Osteoblast (primary cell): ENCODE data around the gene C21orf91. TPM values are rescaled to one million over a fixed set of nuclear protein-coding genes. Genes with fewer than 3 reads are reported as not detected.
A peak's percentile ranks its signal among the peaks of the same experiment; 100 is the strongest.

Source experiments
- DNase-seq: peaks from one replicate; pipeline ENCODE4 v3.0.0; 2011; ENCODE audit warnings: low spot score, mixed read lengths; ENCODE audit not compliant: insufficient read length; ENCODE audit errors: missing footprints
- H2AFZ ChIP-seq: 2 replicates; pipeline ENCODE4 v1.6.0; 2011; ENCODE audit warnings: mild to moderate bottlenecking, low read length
- H3K27ac ChIP-seq: 2 replicates; pipeline ENCODE4 v1.5.1; 2011; ENCODE audit warnings: mild to moderate bottlenecking, low read depth, low read length, moderate library complexity
- H3K27me3 ChIP-seq: 2 replicates; pipeline ENCODE4 v1.6.0; 2012; ENCODE audit warnings: mild to moderate bottlenecking, control low read depth, inconsistent platforms, low read length, moderate library complexity; ENCODE audit not compliant: insufficient read depth
- H3K36me3 ChIP-seq: 2 replicates; pipeline ENCODE4 v1.5.1; 2011; ENCODE audit warnings: mild to moderate bottlenecking, low read length, control low read depth, moderate library complexity; ENCODE audit not compliant: insufficient read depth
- H3K4me1 ChIP-seq: 2 replicates; pipeline ENCODE4 v1.5.1; 2011; ENCODE audit warnings: mild to moderate bottlenecking, low read length, control low read depth, moderate library complexity; ENCODE audit not compliant: insufficient read depth
- H3K4me2 ChIP-seq: 2 replicates; pipeline ENCODE4 v1.6.0; 2011; ENCODE audit warnings: mild to moderate bottlenecking, low read length; ENCODE audit not compliant: insufficient read depth
- H3K4me3 ChIP-seq: fragments of 200-600 bp; sonication (generic); 3 replicates; pipeline ENCODE4 v1.5.1; 2012; ENCODE audit warnings: mild to moderate bottlenecking, low read length, inconsistent platforms; ENCODE audit not compliant: insufficient read depth
- H3K79me2 ChIP-seq: 2 replicates; pipeline ENCODE4 v1.6.0; 2012; ENCODE audit warnings: mild to moderate bottlenecking, low read length, control low read depth, inconsistent platforms; ENCODE audit not compliant: insufficient read depth
- H3K9me3 ChIP-seq: 2 replicates; pipeline ENCODE4 v1.5.1; 2011; ENCODE audit warnings: low read depth, low read length, control low read depth
- H4K20me1 ChIP-seq: 2 replicates; pipeline ENCODE4 v1.6.0; 2012; ENCODE audit warnings: mild to moderate bottlenecking, low read length, control low read depth; ENCODE audit not compliant: insufficient read depth
- CTCF ChIP-seq: IDR thresholded peaks from 2 replicates; pipeline ENCODE4 v1.5.1; 2011; ENCODE audit warnings: mild to moderate bottlenecking, low read depth, low read length, moderate library complexity; ENCODE audit errors: extremely low read depth
- total RNA-seq: library from RNA; depleted of rRNA; stranded (reverse); fragments of >200 nt; gene quantifications from 2 replicates; pipeline ENCODE4 v1.2.3, GENCODE V29; 2012

The C21orf91 gene
- total RNA-seq, 1 donor: 18.1 TPM

- H2AFZ ChIP-seq: no peak overlapping the region
- no peaks in the 10 kb centered on the region for H3K9me3 ChIP-seq
- no peaks in the 10 kb centered on the region for H3K79me2 ChIP-seq
- no peaks in the 10 kb centered on the region for H4K20me1 ChIP-seq
- peaks cover 4% of the 10 kb centered on the region for H3K4me1 ChIP-seq
- H3K4me2 ChIP-seq: no peak overlapping the region
- DNase-seq: no peak
- H3K27ac ChIP-seq: no peak overlapping the region
- no peak for TF ChIP-seq CTCF
- no peak overlapping the region for H3K4me3 ChIP-seq
- peaks cover 6% of the 10 kb centered on the region for H3K36me3 ChIP-seq
- no peaks in the 10 kb centered on the region for H3K27me3 ChIP-seq
Observed at GRCh38 chr21:17785403-17785788, 33.8 kb downstream of the C21orf91 start.

GRCh38 chr21:17784604-17785402 lies 34.4 kb downstream of the C21orf91 start:
- Histone ChIP-seq H3K27me3 (no peaks in the 10 kb centered on the region), H3K4me1 (peaks cover 4% of the 10 kb centered on the region), H3K4me3 (no peak overlapping the region), H3K36me3 (peaks cover 6% of the 10 kb centered on the region), H3K79me2 (no peaks in the 10 kb centered on the region), H3K4me2 (no peak overlapping the region), H3K9me3 (no peaks in the 10 kb centered on the region), H2AFZ (no peak overlapping the region), H3K27ac (no peak overlapping the region), H4K20me1 (no peaks in the 10 kb centered on the region)
- DNase-seq: no peak
- no peak for TF ChIP-seq CTCF

- Histone ChIP-seq H3K27ac (no peak overlapping the region), H3K4me1 (peaks cover 4% of the 10 kb centered on the region), H3K4me3 (no peak overlapping the region), H3K4me2 (no peak overlapping the region), H3K27me3 (no peaks in the 10 kb centered on the region), H3K9me3 (no peaks in the 10 kb centered on the region), H3K36me3 (peaks cover 6% of the 10 kb centered on the region), H4K20me1 (no peaks in the 10 kb centered on the region), H2AFZ (no peak overlapping the region), H3K79me2 (no peaks in the 10 kb centered on the region)
- DNase-seq: no peak
- no peak for TF ChIP-seq CTCF
Observed at GRCh38 chr21:17784180-17784598, 35.0 kb downstream of the C21orf91 start.

- peaks cover 6% of the 10 kb centered on the region for H3K36me3 ChIP-seq
- peak overlapping the region; percentile 3 for H3K4me2 ChIP-seq
- H2AFZ ChIP-seq: no peak overlapping the region
- no peak overlapping the region for H3K27ac ChIP-seq
- no peak for TF ChIP-seq CTCF
- H3K79me2 ChIP-seq: no peaks in the 10 kb centered on the region
- H3K9me3 ChIP-seq: no peaks in the 10 kb centered on the region
- no peak for DNase-seq
- H3K27me3 ChIP-seq: no peaks in the 10 kb centered on the region
- peaks cover 4% of the 10 kb centered on the region for H3K4me1 ChIP-seq
- no peaks in the 10 kb centered on the region for H4K20me1 ChIP-seq
- no peak overlapping the region for H3K4me3 ChIP-seq
Observed at GRCh38 chr21:17783481-17784179, 35.5 kb downstream of the C21orf91 start.
